SK-N-SH treated with all-trans-retinoic acid at 6 μM for 48 hours (cell line): ENCODE data around the gene ZBTB38.

Experiments
- ATAC-seq: fragments of 200-7000 bp; cut with Tn5 transposase; 3 replicates; pipeline ENCODE4 v1.9.1; 2020; ENCODE audit warnings: mild to moderate bottlenecking, moderate library complexity
- ARNTL ChIP-seq: fragments of 450-650 bp; formaldehyde crosslinking; IDR thresholded peaks from 2 replicates; pipeline ENCODE4 v1.5.0; 2020; ENCODE audit warnings: low read depth, mild to moderate bottlenecking, moderate library complexity, borderline replicate concordance
- BACH2 ChIP-seq: fragments of 250-450 bp; sonication (Bioruptor Pico); IDR thresholded peaks from 2 replicates; pipeline ENCODE4 v1.9.0; 2021; ENCODE audit warnings: mild to moderate bottlenecking, borderline replicate concordance
- CSDC2 ChIP-seq: fragments of 250-450 bp; sonication (Bioruptor Pico); IDR thresholded peaks from 2 replicates; pipeline ENCODE4 v1.5.0; 2020; ENCODE audit warnings: mild to moderate bottlenecking, moderate library complexity
- CSRNP3 ChIP-seq: fragments of 250-450 bp; sonication (Bioruptor Pico); IDR thresholded peaks from 2 replicates; pipeline ENCODE4 v1.5.1; 2021; ENCODE audit warnings: mild to moderate bottlenecking, moderate library complexity
- OSR1 ChIP-seq: fragments of 250-450 bp; sonication (Bioruptor Pico); IDR thresholded peaks from 2 replicates; pipeline ENCODE4 v1.8.0; 2022; ENCODE audit warnings: moderate library complexity, mild to moderate bottlenecking, inconsistent platforms
- PATZ1 ChIP-seq: fragments of 250-450 bp; sonication (Bioruptor Pico); IDR thresholded peaks from 2 replicates; pipeline ENCODE4 v1.8.0; 2020; ENCODE audit warnings: mild to moderate bottlenecking, moderate library complexity, borderline replicate concordance
- POU6F1 ChIP-seq: fragments of 250-450 bp; sonication (Bioruptor Pico); IDR thresholded peaks from 2 replicates; pipeline ENCODE4 v1.8.0; 2021; ENCODE audit warnings: low read depth, mild to moderate bottlenecking, moderate library complexity, borderline replicate concordance
- PPARA ChIP-seq: fragments of 250-450 bp; sonication (Bioruptor Pico); IDR thresholded peaks from 2 replicates; pipeline ENCODE4 v1.5.0; 2020; ENCODE audit warnings: mild to moderate bottlenecking, borderline replicate concordance
- RARB ChIP-seq: fragments of 250-450 bp; sonication (Bioruptor Pico); IDR thresholded peaks from 2 replicates; pipeline ENCODE4 v1.8.0; 2021; ENCODE audit warnings: mild to moderate bottlenecking, moderate library complexity
- SNAI2 ChIP-seq: fragments of 250-450 bp; sonication (Bioruptor Pico); IDR thresholded peaks from 2 replicates; pipeline ENCODE4 v1.5.0; 2020; ENCODE audit warnings: mild to moderate bottlenecking, moderate library complexity
- TCF4 ChIP-seq: fragments of 250-450 bp; sonication (Bioruptor Pico); IDR thresholded peaks from 2 replicates; pipeline ENCODE4 v1.8.0; 2021; ENCODE audit warnings: mild to moderate bottlenecking, moderate library complexity, borderline replicate concordance
- TOX ChIP-seq: fragments of 250-450 bp; sonication (Bioruptor Pico); IDR thresholded peaks from 2 replicates; pipeline ENCODE4 v1.8.0; 2021; ENCODE audit warnings: mild to moderate bottlenecking, moderate library complexity, borderline replicate concordance
- ZC3H10 ChIP-seq: fragments of 250-450 bp; sonication (Bioruptor Pico); IDR thresholded peaks from 2 replicates; pipeline ENCODE4 v1.5.1; 2021; ENCODE audit warnings: mild to moderate bottlenecking, moderate library complexity
- ZFP3 ChIP-seq: fragments of 250-450 bp; sonication (Bioruptor Pico); IDR thresholded peaks from 2 replicates; pipeline ENCODE4 v1.5.0; 2020; ENCODE audit warnings: mild to moderate bottlenecking, moderate library complexity
- ZNF565 ChIP-seq: fragments of 450-650 bp; formaldehyde crosslinking; conservative IDR thresholded peaks from 2 replicates; pipeline ENCODE4 v1.5.0; 2020; ENCODE audit warnings: low read depth, mild to moderate bottlenecking, moderate library complexity
- ZNF70 ChIP-seq: fragments of 450-650 bp; formaldehyde crosslinking; IDR thresholded peaks from 2 replicates; pipeline ENCODE4 v1.5.0; 2020; ENCODE audit warnings: mild to moderate bottlenecking, moderate library complexity
- TF ChIP-seq, protein P1 (sequence below): fragments of 250-450 bp; sonication (Bioruptor Pico); IDR thresholded peaks from 2 replicates; pipeline ENCODE4 v1.5.1; 2020; ENCODE audit warnings: low read depth, mild to moderate bottlenecking, moderate library complexity
- TF ChIP-seq, protein P2 (sequence below): fragments of 250-450 bp; sonication (Bioruptor Pico); IDR thresholded peaks from 2 replicates; pipeline ENCODE4 v1.5.0; 2020; ENCODE audit warnings: mild to moderate bottlenecking, moderate library complexity

ZBTB38 gene

DNA sequence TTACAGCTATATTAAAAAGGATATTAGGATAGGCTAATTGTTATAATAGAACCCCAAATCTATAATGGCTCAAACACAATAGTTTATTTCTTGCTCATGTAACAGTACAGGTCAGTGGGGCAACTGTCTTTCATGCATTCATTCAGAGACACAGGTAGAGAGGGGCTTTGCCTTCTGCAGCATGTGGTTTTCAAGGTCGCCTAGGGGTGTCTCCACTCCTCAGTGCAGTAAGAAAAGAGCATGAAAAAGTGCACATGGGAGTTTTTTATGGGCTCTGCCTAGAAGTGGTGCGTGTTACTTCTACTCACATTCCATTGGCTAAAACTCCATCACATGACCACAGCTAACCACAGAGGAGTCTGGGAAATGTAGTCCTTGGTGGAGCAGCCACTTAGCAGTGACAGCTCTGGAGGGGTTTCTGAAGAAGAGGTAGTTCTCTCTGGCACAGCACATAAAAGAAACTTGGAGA lies 1.8 kb downstream of the ZBTB38 start (continued):
- TF ChIP-seq, protein P1, sequence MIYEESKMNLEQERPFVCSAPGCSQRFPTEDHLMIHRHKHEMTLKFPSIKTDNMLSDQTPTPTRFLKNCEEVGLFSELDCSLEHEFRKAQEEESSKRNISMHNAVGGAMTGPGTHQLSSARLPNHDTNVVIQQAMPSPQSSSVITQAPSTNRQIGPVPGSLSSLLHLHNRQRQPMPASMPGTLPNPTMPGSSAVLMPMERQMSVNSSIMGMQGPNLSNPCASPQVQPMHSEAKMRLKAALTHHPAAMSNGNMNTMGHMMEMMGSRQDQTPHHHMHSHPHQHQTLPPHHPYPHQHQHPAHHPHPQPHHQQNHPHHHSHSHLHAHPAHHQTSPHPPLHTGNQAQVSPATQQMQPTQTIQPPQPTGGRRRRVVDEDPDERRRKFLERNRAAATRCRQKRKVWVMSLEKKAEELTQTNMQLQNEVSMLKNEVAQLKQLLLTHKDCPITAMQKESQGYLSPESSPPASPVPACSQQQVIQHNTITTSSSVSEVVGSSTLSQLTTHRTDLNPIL (CRISPR knock-in tag), result no peak
- no peak for TF ChIP-seq ZFP3 (CRISPR knock-in tag)
- no peak for TF ChIP-seq POU6F1 (CRISPR knock-in tag)
- TF ChIP-seq CSDC2 (CRISPR knock-in tag), result no peak
- no peak for TF ChIP-seq ZNF70 (CRISPR knock-in tag)
- TF ChIP-seq, protein P2, sequence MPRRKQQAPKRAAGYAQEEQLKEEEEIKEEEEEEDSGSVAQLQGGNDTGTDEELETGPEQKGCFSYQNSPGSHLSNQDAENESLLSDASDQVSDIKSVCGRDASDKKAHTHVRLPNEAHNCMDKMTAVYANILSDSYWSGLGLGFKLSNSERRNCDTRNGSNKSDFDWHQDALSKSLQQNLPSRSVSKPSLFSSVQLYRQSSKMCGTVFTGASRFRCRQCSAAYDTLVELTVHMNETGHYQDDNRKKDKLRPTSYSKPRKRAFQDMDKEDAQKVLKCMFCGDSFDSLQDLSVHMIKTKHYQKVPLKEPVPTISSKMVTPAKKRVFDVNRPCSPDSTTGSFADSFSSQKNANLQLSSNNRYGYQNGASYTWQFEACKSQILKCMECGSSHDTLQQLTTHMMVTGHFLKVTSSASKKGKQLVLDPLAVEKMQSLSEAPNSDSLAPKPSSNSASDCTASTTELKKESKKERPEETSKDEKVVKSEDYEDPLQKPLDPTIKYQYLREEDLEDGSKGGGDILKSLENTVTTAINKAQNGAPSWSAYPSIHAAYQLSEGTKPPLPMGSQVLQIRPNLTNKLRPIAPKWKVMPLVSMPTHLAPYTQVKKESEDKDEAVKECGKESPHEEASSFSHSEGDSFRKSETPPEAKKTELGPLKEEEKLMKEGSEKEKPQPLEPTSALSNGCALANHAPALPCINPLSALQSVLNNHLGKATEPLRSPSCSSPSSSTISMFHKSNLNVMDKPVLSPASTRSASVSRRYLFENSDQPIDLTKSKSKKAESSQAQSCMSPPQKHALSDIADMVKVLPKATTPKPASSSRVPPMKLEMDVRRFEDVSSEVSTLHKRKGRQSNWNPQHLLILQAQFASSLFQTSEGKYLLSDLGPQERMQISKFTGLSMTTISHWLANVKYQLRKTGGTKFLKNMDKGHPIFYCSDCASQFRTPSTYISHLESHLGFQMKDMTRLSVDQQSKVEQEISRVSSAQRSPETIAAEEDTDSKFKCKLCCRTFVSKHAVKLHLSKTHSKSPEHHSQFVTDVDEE (CRISPR knock-in tag), result no peak

GRCh38 chr3:141371882-141372281 lies 3.6 kb downstream of the ZBTB38 start:
- TF ChIP-seq TCF4 (CRISPR knock-in tag) (no peak), TOX (CRISPR knock-in tag) (no peak)
- TF ChIP-seq, all 23 proteins: peak for 0
- no peak for ATAC-seq

DNA sequence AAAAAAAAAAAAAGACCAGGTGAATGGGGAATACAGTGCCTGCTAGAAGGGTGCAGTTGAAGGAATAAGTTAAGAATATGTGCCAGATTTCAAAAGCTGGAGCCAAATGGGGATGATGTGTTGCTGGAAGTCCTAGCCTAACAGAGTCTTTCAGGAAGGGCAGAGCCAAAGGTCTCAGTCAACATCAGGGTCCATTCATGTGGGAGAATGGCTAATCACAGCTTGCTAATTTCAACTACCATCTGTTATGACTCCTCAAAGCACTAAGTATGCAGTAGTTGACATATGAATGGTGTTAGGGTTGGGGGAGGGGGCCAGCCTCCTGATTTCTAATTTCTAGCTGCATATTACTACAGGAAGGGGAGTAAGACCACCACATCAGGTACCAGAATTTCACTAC lies 4.4 kb downstream of the ZBTB38 start:
- no peak for ATAC-seq
- TF ChIP-seq, protein P2 (CRISPR knock-in tag), result no peak
- TF ChIP-seq BACH2 (CRISPR knock-in tag) (no peak), CSRNP3 (CRISPR knock-in tag) (no peak), PATZ1 (CRISPR knock-in tag) (no peak), PPARA (CRISPR knock-in tag) (no peak), POU6F1 (CRISPR knock-in tag) (no peak), SNAI2 (CRISPR knock-in tag) (no peak), OSR1 (CRISPR knock-in tag) (no peak), RARB (CRISPR knock-in tag) (no peak), ZNF565 (no peak), ZFP3 (CRISPR knock-in tag) (no peak), CSDC2 (CRISPR knock-in tag) (no peak), ZC3H10 (CRISPR knock-in tag) (no peak), TOX (CRISPR knock-in tag) (no peak), ARNTL (no peak)
- TF ChIP-seq, protein P1 (CRISPR knock-in tag), result no peak
